Parathyroid adenoma (tissue), 2 donors: ENCODE measurements around the gene LCN2.
A peak's percentile ranks its signal among the peaks of the same experiment; 100 is the strongest.

ENCODE experiments used
- H2AFZ ChIP-seq: fragments of 300-600 bp; sonication (generic); one replicate; pipeline ENCODE4 v1.7.0; 2017; ENCODE audit warnings: antibody characterized with exemption, mild to moderate bottlenecking
- H3K27ac ChIP-seq: fragments of 300-600 bp; sonication (generic); one replicate; pipeline ENCODE4 v1.7.0; 2017
- H3K27me3 ChIP-seq: fragments of 300-600 bp; sonication (generic); one replicate; pipeline ENCODE4 v1.7.0; 2017; ENCODE audit warnings: low read length; ENCODE audit not compliant: control insufficient read depth, insufficient read depth
- H3K36me3 ChIP-seq: fragments of 300-600 bp; sonication (generic); one replicate; pipeline ENCODE4 v1.7.0; 2017; ENCODE audit warnings: low read length; ENCODE audit not compliant: control insufficient read depth, insufficient read depth
- H3K4me1 ChIP-seq: fragments of 300-600 bp; sonication (generic); one replicate; pipeline ENCODE4 v1.7.0; 2017; ENCODE audit warnings: control low read depth
- H3K4me2 ChIP-seq: fragments of 300-600 bp; sonication (generic); one replicate; pipeline ENCODE4 v1.7.0; 2017; ENCODE audit warnings: low read length
- H3K4me3 ChIP-seq: fragments of 300-600 bp; sonication (generic); one replicate; pipeline ENCODE4 v1.7.0; 2017; ENCODE audit warnings: low read depth, low read length
- H3K79me2 ChIP-seq: fragments of 300-600 bp; sonication (generic); one replicate; pipeline ENCODE4 v1.7.0; 2017; ENCODE audit warnings: control low read depth
- H3K9ac ChIP-seq: fragments of 300-600 bp; sonication (generic); one replicate; pipeline ENCODE4 v1.7.0; 2017; ENCODE audit warnings: mild to moderate bottlenecking
- H3K9me3 ChIP-seq: fragments of 300-600 bp; sonication (generic); one replicate; pipeline ENCODE4 v1.7.0; 2017; ENCODE audit warnings: low read length; ENCODE audit not compliant: control insufficient read depth
- CTCF ChIP-seq: fragments of 300-600 bp; sonication (generic); IDR thresholded peaks from one replicate; pipeline ENCODE4 v1.7.0; 2017; ENCODE audit warnings: antibody characterized with exemption, mild to moderate bottlenecking
- donor health status: primary hyperparathyroidism.

Gene LCN2

GRCh38 chr9:128168731-128169308 lies 19.6 kb downstream of the LCN2 start:
- Histone ChIP-seq H3K36me3 (no peaks in the 10 kb centered on the region), H3K27ac (no peak overlapping the region)

GRCh38 chr9:128169492-128169891 lies 20.2 kb downstream of the LCN2 start:
- Histone ChIP-seq H3K9me3 (no peaks in the 10 kb centered on the region), H3K27me3 (no peaks in the 10 kb centered on the region), H3K4me3 (no peak overlapping the region), H3K9ac (no peak overlapping the region), H3K4me1 (no peaks in the 10 kb centered on the region), H3K27ac (no peak overlapping the region), H2AFZ (no peak overlapping the region), H3K4me2 (no peak overlapping the region), H3K79me2 (no peaks in the 10 kb centered on the region), H3K36me3 (no peaks in the 10 kb centered on the region)
- TF ChIP-seq CTCF: no peak

More at GRCh38 chr9:128168731-128169308, 19.6 kb downstream of the LCN2 start:
- no peaks in the 10 kb centered on the region for H3K27me3 ChIP-seq
- no peaks in the 10 kb centered on the region for H3K9me3 ChIP-seq
- H3K79me2 ChIP-seq: no peaks in the 10 kb centered on the region
- TF ChIP-seq CTCF: no peak
- H3K9ac ChIP-seq: no peak overlapping the region
- H3K4me1 ChIP-seq: no peaks in the 10 kb centered on the region
- no peak overlapping the region for H3K4me3 ChIP-seq
- no peak overlapping the region for H2AFZ ChIP-seq
- no peak overlapping the region for H3K4me2 ChIP-seq

- Histone ChIP-seq H3K27ac (no peak overlapping the region), H3K27me3 (no peaks in the 10 kb centered on the region), H3K79me2 (no peaks in the 10 kb centered on the region), H3K9me3 (no peaks in the 10 kb centered on the region), H3K4me2 (no peak overlapping the region), H3K4me1 (no peaks in the 10 kb centered on the region), H2AFZ (no peak overlapping the region), H3K9ac (no peak overlapping the region), H3K4me3 (no peak overlapping the region), H3K36me3 (no peaks in the 10 kb centered on the region)
- TF ChIP-seq CTCF: no peak
Measured at GRCh38 chr9:128169925-128170324, 20.7 kb downstream of the LCN2 start.

- H3K4me1 ChIP-seq: no peaks in the 10 kb centered on the region
- peak overlapping the region; percentile 37 for H3K4me2 ChIP-seq
- H3K4me3 ChIP-seq: no peak overlapping the region
- no peaks in the 10 kb centered on the region for H3K36me3 ChIP-seq
- no peaks in the 10 kb centered on the region for H3K27me3 ChIP-seq
- TF ChIP-seq CTCF: no peak
- no peaks in the 10 kb centered on the region for H3K79me2 ChIP-seq
- H3K9me3 ChIP-seq: no peaks in the 10 kb centered on the region
- H2AFZ ChIP-seq: no peak overlapping the region
- H3K9ac ChIP-seq: no peak overlapping the region
- no peak overlapping the region for H3K27ac ChIP-seq
Measured at GRCh38 chr9:128174062-128174461, 24.8 kb downstream of the LCN2 start.

- Histone ChIP-seq H3K27ac (no peak overlapping the region), H3K27me3 (no peaks in the 10 kb centered on the region), H3K79me2 (no peaks in the 10 kb centered on the region), H3K4me2 (no peak overlapping the region), H2AFZ (no peak overlapping the region), H3K36me3 (no peaks in the 10 kb centered on the region), H3K9me3 (no peaks in the 10 kb centered on the region), H3K9ac (peak overlapping the region; percentile 6), H3K4me3 (no peak overlapping the region), H3K4me1 (no peaks in the 10 kb centered on the region)
- no peak for TF ChIP-seq CTCF
Measured at GRCh38 chr9:128175102-128175563, 25.9 kb downstream of the LCN2 start.
